GM12801 (cell line): ENCODE data around the gene PCSK6.

Experiments
- TF ChIP-seq, protein P1 (sequence below): IDR thresholded peaks from one replicate; pipeline ENCODE4 v1.5.1; 2011; ENCODE audit warnings: control low read depth; ENCODE audit not compliant: insufficient read length; ENCODE audit errors: extremely low read depth

PCSK6 gene

DNA sequence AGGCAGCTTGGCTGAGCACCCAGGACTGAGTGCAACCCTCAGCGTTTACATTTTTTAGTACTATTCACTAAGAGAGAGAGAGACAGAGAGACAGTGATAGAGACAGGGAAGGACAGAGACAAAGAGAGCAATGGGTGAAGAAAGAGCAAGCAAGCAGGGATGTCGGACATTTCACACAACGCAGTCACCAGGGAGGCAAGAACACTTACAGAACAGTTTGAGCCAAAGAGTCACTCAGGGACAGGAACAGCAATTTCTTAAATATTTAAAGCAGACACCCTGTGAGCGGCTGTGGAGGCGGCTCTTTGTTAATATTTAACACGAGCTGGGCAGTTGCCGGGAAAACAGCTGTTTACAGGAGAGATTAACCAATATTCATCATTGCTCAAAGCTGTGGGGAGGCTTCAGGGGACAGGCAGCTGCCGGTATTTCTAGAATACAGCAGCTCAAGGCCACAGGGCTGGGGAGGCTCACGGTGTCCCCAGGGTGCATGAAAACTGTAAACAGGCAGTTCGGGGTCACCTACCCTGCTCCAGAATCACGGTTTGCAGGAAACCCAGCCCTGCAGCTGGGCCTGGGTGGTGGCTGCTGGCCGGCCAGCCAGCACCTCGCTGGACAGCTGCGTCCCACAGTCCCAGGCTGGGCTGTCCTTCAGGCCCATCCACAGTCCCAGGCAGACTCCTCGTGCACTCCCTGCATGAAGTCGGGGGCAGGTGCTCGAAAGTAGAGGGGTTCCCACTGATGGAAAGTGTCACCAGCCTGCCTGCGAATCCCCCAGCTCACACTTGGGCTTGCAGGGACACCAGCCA, 38.8 kb upstream of the PCSK6 start:
- TF ChIP-seq, protein P1, sequence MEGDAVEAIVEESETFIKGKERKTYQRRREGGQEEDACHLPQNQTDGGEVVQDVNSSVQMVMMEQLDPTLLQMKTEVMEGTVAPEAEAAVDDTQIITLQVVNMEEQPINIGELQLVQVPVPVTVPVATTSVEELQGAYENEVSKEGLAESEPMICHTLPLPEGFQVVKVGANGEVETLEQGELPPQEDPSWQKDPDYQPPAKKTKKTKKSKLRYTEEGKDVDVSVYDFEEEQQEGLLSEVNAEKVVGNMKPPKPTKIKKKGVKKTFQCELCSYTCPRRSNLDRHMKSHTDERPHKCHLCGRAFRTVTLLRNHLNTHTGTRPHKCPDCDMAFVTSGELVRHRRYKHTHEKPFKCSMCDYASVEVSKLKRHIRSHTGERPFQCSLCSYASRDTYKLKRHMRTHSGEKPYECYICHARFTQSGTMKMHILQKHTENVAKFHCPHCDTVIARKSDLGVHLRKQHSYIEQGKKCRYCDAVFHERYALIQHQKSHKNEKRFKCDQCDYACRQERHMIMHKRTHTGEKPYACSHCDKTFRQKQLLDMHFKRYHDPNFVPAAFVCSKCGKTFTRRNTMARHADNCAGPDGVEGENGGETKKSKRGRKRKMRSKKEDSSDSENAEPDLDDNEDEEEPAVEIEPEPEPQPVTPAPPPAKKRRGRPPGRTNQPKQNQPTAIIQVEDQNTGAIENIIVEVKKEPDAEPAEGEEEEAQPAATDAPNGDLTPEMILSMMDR, result no peak

DNA sequence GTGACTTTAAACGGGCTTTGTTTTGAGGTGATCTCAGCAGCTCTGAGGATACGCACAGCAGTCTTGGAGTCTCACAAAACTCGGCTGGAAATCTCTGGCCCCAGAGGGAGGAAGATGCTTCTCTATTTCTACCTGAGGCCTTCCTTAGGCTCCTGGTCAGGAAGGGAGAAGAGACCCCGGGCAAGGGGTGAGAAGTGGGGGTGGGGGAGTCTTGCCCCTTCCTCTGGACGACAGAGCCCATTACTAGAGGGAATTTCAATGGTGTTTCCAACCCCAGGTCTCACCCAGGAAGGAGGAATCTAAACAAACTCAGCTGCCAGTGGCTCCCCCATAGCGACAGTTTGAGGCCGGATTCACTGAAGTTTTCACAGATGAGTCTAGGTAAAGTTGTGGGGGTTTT, 37.4 kb upstream of the PCSK6 start:
- TF ChIP-seq, protein P1, result no peak

DNA sequence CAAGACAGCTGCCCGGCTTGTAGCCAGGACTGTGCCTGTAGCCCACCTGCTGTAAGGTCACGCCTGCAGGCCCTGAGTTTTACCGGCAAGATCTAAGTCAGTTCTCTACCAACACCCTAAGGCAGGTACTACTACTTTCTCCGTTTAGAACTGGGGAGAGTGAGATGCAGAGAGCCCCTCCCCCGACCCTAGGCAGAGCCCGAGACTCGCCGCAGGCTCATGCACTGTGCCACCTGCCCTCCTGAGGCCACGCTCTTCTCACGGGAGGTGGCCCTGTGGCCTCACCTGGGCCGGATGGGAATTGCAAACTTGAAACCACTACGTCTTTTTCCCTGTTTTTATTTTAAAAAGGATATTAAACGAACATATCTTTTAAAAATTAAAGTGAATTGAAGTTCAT, 36.9 kb upstream of the PCSK6 start:
- TF ChIP-seq, protein P1, result no peak

DNA sequence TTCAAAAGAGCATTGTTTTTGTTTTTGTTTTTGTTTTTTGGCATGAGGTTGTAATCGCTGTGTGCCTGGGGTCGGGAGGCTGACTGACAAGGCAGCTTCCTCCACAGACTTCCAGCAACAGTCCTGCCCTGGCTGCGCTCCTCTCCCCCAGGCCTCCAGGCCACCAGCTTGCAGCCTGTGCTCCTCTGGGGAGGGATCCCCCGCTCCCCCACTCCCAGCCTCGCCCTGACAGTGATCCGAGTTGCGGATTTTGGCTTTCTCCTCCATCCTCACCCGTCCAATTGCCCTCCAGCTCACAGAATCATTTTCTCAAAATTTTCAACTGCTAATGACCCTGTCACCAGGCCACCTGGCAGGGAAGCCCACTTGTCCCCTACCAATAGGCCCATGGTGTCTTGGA, 36.5 kb upstream of the PCSK6 start:
- TF ChIP-seq, protein P1, result no peak

DNA sequence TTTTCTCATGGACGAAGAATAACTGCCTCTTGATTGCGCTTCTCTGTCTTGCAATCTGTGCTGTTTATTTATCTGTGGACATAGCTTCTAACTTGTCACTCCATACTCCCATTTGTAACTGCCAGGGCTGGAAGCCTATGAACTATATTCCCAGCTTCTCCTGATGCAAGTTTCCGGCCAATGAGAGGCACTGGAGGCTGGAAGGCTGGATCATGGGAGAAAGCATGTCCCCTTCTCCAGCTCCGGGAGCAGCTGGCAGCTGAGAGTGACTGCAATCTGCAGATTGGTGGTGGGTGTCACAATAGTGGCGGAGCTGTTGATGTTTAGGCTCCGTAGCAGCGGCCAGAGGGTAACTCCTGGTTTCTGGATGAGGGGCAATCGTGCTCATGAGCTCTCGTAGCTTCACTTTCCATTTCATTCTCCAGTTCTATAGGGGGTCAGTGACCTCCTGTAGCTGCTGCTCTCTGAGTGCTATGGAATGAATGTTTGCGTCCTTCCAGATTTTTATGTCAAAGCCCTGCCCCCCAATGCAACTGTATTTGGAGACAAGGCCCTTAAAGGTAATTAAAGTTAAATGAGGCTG, 35.7 kb upstream of the PCSK6 start:
- TF ChIP-seq, protein P1, result no peak

DNA sequence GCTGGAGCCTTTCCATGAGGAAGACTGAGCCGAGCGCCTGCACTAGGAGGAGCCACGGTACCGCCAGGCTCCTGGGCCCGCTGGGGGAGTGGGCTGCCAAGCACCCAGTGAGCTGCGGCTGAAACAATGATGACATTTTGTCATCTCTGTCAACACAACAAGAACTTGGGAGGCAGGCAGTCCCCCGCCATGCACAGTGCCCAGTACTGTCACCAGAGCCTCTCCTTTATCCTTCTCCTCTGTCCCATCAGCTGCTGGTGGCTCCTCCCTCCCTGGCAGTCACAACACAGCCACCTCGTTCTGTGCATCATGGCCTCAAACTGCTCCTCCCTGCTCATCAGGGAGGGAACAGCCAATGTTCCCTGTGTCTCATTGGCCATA, 34.0 kb upstream of the PCSK6 start:
- TF ChIP-seq, protein P1, result no peak

DNA sequence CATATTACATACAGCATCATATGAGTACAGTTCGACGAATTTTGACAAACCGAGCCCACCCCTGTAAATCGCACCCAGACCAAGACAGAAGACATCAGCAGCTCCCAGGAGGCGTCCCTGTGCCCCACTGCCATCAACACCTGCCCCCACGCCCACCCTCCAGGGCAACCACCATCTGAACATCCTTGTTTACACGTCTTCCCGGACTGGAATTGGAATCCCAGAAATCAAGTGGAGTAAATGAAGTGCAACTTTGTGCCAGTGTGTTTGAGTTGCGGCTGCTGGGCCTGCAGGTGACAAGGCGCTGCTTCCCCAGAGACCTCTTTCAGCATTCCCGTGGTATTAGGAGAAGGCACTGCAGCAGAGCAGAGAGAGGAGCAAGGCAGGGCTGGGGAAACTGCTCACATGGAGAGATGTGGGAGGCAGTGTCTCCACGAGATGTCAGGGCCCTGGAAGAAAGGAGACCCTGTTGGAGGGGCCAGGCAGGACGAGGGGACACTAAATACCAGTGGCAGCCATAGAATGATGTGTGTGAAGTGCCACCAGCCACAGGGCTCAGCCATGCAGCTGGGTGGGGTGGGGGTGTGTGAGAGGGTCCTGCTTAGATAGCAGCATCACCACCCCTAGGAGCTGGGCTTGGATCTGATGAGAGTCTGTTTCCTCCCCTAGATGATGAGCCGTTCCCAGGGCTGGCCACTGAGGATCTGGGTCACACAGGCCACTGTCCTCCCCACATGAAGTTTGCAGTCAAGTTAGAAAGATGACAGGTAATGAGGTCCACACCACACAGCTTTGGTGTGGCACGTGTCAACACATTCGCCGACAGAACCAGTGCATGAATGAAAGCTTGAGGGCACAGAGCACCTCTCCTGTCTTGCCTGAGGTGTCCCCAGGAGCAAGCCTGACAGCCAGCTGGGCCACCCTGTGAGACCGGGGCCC, 33.4 kb upstream of the PCSK6 start:
- TF ChIP-seq, protein P1, result no peak
